NCI-H2107 (cell line): ENCODE results near the gene GATAD2A.
"Not testable (repeated sequence)": the region's sequence is repeated elsewhere in the genome, so short reads cannot be mapped to it uniquely, and the experiment has no call there.

Experiments used
- DNase-seq: peaks from one replicate; lab custom pipeline; 2025; lab: John Stamatoyannopoulos, UW

The GATAD2A gene

GRCh38 chr19:19447536-19448237, 42.2 kb downstream of the GATAD2A start:
- DNase-seq: no peak

- no peak for DNase-seq
These were observed 42.7 kb downstream of the GATAD2A start for GRCh38 chr19:19448238-19448544.

- DNase-seq: no peak
These were observed 46.2 kb downstream of the GATAD2A start for GRCh38 chr19:19451429-19452242.

- DNase-seq: no peak
These were observed 47.0 kb downstream of the GATAD2A start for GRCh38 chr19:19452243-19453124.

- no peak for DNase-seq
These were observed 47.6 kb downstream of the GATAD2A start for GRCh38 chr19:19453125-19453454.

- DNase-seq: not testable (repeated sequence)
These were observed 49.9 kb downstream of the GATAD2A start for GRCh38 chr19:19455166-19455919.

- no peak for DNase-seq
These were observed 52.2 kb downstream of the GATAD2A start for GRCh38 chr19:19457671-19458070.

- no peak for DNase-seq
These were observed 52.8 kb downstream of the GATAD2A start for GRCh38 chr19:19458110-19458816.

- DNase-seq: no peak
These were observed 53.6 kb downstream of the GATAD2A start for GRCh38 chr19:19459073-19459472.

- DNase-seq: no peak
These were observed 54.3 kb downstream of the GATAD2A start for GRCh38 chr19:19459707-19460251.

GRCh38 chr19:19460258-19460731, 54.8 kb downstream of the GATAD2A start:
- no peak for DNase-seq

GRCh38 chr19:19460761-19461265, 55.3 kb downstream of the GATAD2A start:
- no peak for DNase-seq

GRCh38 chr19:19461306-19461670, 55.8 kb downstream of the GATAD2A start:
- no peak for DNase-seq

- no peak for DNase-seq
These were observed 56.5 kb downstream of the GATAD2A start for GRCh38 chr19:19461671-19462622.

GRCh38 chr19:19463348-19464117, 58.1 kb downstream of the GATAD2A start:
- no peak for DNase-seq

GRCh38 chr19:19464339-19465098, 59.0 kb downstream of the GATAD2A start:
- no peak for DNase-seq

- DNase-seq: no peak
These were observed 60.1 kb downstream of the GATAD2A start for GRCh38 chr19:19465436-19466070.

GRCh38 chr19:19466201-19466600, 60.7 kb downstream of the GATAD2A start:
- DNase-seq: no peak
